ENCODE data around the gene AEBP1. TPM values are rescaled to one million over a fixed set of nuclear protein-coding genes. Genes with fewer than 3 reads are reported as not detected.

Gene AEBP1
- total RNA-seq, 1 experiment from 2014 or later, result 50.8 TPM

GRCh38 chr7:44106311-44107065 is 2.3 kb downstream of the AEBP1 start:
- H3K4me3 Mint-ChIP-seq, result no peak overlapping the region
- H3K4me1 Mint-ChIP-seq, result peaks cover 12% of the 10 kb centered on the region
- ATAC-seq (no peak), DNase-seq (ENCODE audit: low spot score) (no peak)
- TF ChIP-seq, protein P1, sequence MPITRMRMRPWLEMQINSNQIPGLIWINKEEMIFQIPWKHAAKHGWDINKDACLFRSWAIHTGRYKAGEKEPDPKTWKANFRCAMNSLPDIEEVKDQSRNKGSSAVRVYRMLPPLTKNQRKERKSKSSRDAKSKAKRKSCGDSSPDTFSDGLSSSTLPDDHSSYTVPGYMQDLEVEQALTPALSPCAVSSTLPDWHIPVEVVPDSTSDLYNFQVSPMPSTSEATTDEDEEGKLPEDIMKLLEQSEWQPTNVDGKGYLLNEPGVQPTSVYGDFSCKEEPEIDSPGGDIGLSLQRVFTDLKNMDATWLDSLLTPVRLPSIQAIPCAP (CRISPR knock-in tag; IDR thresholded peaks at IDR 0.05), result no peak
- ChIA-PET CTCF (interaction anchor here (2.2 kb wide), 1 partner anchor 90 kb away, joined by 13 read pairs; no protein-coding TSS in a partner anchor), POLR2A (no interaction called here)
- peaks cover 2% of the 10 kb centered on the region; the same call in 1 of the 2 replicates for H3K36me3 Mint-ChIP-seq
- H3K27ac Mint-ChIP-seq, result no peak overlapping the region
- H3K9me3 Mint-ChIP-seq, result no peaks in the 10 kb centered on the region
- peaks cover 24% of the 10 kb centered on the region for H3K27me3 Mint-ChIP-seq (ENCODE audit: low read depth)

- no peak overlapping the region for H3K27ac Mint-ChIP-seq
- ATAC-seq (no peak), DNase-seq (ENCODE audit: low spot score) (no peak)
- peaks cover 21% of the 10 kb centered on the region for H3K27me3 Mint-ChIP-seq (ENCODE audit: low read depth)
- H3K4me1 Mint-ChIP-seq, result peaks cover 14% of the 10 kb centered on the region
- POLR2A ChIA-PET, result no interaction called here
- peaks cover 2% of the 10 kb centered on the region; the same call in 1 of the 2 replicates for H3K36me3 Mint-ChIP-seq
- CTCF ChIA-PET, result no interaction called here
- H3K4me3 Mint-ChIP-seq, result no peak overlapping the region
- TF ChIP-seq NR1H2 (CRISPR knock-in tag; IDR thresholded peaks at IDR 0.05), result no peak
- TF ChIP-seq ZNF396 (CRISPR knock-in tag; IDR thresholded peaks at IDR 0.05; ENCODE audit: borderline replicate concordance), result no peak
- no peak for TF ChIP-seq ZNF416 (CRISPR knock-in tag; IDR thresholded peaks at IDR 0.05)
- TF ChIP-seq, protein P2, sequence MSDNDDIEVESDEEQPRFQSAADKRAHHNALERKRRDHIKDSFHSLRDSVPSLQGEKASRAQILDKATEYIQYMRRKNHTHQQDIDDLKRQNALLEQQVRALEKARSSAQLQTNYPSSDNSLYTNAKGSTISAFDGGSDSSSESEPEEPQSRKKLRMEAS (CRISPR knock-in tag; IDR thresholded peaks at IDR 0.05), result no peak
- no peaks in the 10 kb centered on the region for H3K9me3 Mint-ChIP-seq
These were observed 3.2 kb downstream of the AEBP1 start for GRCh38 chr7:44107116-44107960.

- no peaks in the 10 kb centered on the region for H3K9me3 Mint-ChIP-seq
- TF ChIP-seq MYBL2 (CRISPR knock-in tag; IDR thresholded peaks at IDR 0.05) (no peak), ERG (CRISPR knock-in tag; IDR thresholded peaks at IDR 0.05) (no peak), NR1H2 (CRISPR knock-in tag; IDR thresholded peaks at IDR 0.05) (no peak), USF2 (CRISPR knock-in tag; IDR thresholded peaks at IDR 0.05) (no peak), ARID4B (CRISPR knock-in tag; IDR thresholded peaks at IDR 0.05; ENCODE audit: borderline replicate concordance) (no peak), SMAD4 (CRISPR knock-in tag; IDR thresholded peaks at IDR 0.05) (no peak), PRRX2 (CRISPR knock-in tag; IDR thresholded peaks at IDR 0.05) (no peak), ZNF232 (CRISPR knock-in tag; IDR thresholded peaks at IDR 0.05) (no peak), NR3C1 (CRISPR knock-in tag; conservative IDR thresholded peaks at IDR 0.05; ENCODE audit: low read depth) (no peak), TP53 (CRISPR knock-in tag; IDR thresholded peaks at IDR 0.05) (no peak), ZNF317 (CRISPR knock-in tag; IDR thresholded peaks at IDR 0.05; ENCODE audit: borderline replicate concordance, low read depth) (no peak), ETV6 (CRISPR knock-in tag; IDR thresholded peaks at IDR 0.05) (no peak)
- TF ChIP-seq, protein P3, sequence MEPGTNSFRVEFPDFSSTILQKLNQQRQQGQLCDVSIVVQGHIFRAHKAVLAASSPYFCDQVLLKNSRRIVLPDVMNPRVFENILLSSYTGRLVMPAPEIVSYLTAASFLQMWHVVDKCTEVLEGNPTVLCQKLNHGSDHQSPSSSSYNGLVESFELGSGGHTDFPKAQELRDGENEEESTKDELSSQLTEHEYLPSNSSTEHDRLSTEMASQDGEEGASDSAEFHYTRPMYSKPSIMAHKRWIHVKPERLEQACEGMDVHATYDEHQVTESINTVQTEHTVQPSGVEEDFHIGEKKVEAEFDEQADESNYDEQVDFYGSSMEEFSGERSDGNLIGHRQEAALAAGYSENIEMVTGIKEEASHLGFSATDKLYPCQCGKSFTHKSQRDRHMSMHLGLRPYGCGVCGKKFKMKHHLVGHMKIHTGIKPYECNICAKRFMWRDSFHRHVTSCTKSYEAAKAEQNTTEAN (CRISPR knock-in tag; IDR thresholded peaks at IDR 0.05), result no peak
These were observed 4.0 kb downstream of the AEBP1 start for GRCh38 chr7:44107961-44108767.

More at GRCh38 chr7:44107961-44108767, 4.0 kb downstream of the AEBP1 start:
- peaks cover 14% of the 10 kb centered on the region for H3K27me3 Mint-ChIP-seq (ENCODE audit: low read depth)
- H3K4me3 Mint-ChIP-seq, result no peak overlapping the region
- ChIA-PET POLR2A (no interaction called here), CTCF (no interaction called here)
- ATAC-seq, result no peak
- H3K36me3 Mint-ChIP-seq, result peaks cover 2% of the 10 kb centered on the region; the same call in 1 of the 2 replicates
- H3K27ac Mint-ChIP-seq, result no peak overlapping the region
- no peak for DNase-seq (ENCODE audit: low spot score)
- peaks cover 14% of the 10 kb centered on the region for H3K4me1 Mint-ChIP-seq

All from WTC11 (cell line).